DMS79 (cell line): Measurements from ENCODE around the gene INPP5D.
"Not testable (repeated sequence)": the region's sequence is repeated elsewhere in the genome, so short reads cannot be mapped to it uniquely, and the experiment has no call there.

Experiments
- DNase-seq: peaks from one replicate; lab custom pipeline; 2025; lab: John Stamatoyannopoulos, UW

Gene INPP5D

DNA sequence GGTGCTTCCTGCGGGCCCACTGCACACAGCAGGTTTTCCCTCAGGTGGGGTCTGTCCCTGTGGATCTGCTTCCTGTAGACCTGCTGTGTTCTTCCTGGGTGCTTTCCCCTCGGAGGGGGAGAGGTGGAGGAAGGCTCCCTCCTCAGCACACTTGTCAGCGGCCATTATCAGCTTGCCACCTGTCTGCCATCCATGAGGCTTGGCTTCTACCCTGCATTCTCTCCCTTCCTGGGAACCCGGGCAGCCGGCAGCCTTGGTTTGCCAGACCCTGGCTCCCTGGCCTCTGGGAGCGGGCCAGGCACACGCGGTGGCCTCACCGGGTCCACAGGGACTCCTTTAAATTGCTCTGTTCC, 58.5 kb downstream of the INPP5D start:
- no peak for DNase-seq

DNA sequence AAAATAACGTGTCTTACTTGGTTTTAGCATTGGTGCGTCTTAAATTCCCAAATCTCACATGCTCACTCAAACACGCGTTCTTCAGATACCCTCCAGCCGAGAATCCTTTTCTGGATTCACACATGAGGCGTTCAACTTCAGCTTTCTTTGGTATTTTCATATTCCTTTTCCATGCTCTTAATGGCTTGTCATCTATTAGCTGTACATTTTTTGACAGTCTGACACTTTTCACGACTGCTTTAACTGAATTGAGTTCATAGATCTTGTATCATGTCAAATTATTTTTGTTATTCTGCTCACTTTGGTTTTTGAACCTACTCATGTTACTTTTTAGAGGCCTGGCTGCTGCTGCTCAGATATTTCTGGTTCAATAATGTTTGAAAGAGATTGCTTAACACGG, 59.0 kb downstream of the INPP5D start:
- no peak for DNase-seq

DNA sequence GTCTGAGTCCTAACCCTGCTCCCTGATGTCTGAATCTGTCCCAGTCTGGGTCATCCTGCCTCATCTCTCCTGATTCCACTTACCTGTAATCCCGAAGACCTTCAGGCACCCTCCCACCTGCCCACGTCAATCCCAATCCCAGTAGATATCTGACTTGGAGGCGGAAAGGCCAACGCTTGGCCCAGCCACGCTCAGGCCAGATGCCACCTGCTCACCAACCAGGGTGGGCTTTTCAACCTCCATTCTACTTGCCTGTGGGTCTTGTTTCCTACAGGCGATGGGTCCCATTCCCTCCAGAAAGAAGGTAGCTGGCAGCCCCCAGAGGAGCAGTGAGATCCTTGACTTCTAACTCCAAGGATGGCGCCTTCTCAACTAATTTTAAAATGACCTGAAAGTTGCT, 59.7 kb downstream of the INPP5D start:
- DNase-seq: no peak

DNA sequence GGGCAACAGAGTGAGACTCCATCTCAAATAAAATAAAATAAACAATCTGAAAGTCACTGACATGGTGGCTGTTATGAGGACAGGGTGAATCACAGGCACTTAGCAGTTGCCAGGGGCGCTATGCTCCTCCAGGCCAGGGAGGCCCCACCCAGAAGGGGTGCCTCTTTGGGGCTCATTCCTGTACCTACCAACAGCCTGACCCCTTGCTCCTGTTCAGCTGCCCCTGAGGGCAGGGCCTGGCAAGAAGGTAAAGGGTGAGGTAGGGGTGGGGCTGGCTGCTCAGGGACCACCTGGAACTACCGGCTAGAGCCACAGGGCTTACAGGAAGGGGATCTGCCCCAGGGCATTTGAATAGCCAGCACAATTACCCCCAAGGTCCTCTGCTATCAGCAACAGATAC, 60.3 kb downstream of the INPP5D start:
- no peak for DNase-seq

DNA sequence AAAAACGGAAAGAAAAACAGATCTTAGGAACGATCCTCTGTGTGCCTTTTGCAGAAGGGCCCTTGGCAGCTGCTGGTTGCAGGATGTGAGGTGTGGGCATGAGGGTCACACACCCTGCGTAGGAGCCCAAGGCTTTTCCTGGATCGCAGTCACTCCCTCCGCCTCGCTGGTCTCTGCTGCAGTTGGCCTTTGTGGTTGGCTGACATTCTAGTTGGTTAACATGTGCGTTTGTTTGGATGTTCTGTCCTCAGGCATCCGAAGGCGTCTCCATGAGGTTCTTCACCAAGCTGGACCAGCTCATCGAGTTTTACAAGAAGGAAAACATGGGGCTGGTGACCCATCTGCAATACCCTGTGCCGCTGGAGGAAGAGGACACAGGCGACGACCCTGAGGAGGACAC, 61.7 kb downstream of the INPP5D start:
- no peak for DNase-seq

DNA sequence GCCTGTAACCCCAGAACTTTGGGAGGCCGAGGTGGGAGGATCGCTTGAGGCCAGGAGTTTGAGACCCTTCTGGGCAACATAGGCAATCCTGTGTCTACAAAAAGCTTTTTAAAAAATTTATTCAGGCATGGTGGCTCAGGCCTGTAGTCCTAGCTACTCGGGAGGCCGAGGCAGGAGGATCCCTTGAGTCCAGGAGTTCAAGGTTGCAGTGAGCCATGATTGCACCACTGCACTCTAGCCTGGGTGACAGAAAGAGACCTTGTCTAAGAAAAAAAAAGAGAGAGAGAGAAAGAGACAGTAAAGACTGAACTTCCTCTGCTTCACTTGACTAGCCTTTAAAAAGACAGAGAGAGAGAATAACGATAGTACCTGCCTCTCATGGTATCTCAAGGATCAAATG, 62.4 kb downstream of the INPP5D start:
- DNase-seq: no peak

DNA sequence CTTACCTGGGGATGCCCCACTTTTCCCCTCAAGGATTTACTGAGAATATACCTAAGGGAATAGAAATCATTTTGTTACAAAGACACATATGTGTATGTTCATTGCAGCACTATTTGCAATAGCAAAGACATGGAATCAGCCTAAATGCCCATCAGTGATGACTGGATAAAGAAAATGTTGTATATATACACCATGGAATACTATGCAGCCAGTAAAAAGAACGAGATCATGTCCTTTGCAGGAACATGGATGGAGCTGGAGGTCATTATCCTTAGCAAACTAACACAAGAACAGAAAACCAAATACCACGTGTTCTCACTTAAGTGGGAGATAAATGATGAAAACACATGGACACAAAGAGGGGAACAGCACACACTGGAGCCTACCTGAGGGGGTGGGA, 63.4 kb downstream of the INPP5D start:
- not testable (repeated sequence) for DNase-seq

DNA sequence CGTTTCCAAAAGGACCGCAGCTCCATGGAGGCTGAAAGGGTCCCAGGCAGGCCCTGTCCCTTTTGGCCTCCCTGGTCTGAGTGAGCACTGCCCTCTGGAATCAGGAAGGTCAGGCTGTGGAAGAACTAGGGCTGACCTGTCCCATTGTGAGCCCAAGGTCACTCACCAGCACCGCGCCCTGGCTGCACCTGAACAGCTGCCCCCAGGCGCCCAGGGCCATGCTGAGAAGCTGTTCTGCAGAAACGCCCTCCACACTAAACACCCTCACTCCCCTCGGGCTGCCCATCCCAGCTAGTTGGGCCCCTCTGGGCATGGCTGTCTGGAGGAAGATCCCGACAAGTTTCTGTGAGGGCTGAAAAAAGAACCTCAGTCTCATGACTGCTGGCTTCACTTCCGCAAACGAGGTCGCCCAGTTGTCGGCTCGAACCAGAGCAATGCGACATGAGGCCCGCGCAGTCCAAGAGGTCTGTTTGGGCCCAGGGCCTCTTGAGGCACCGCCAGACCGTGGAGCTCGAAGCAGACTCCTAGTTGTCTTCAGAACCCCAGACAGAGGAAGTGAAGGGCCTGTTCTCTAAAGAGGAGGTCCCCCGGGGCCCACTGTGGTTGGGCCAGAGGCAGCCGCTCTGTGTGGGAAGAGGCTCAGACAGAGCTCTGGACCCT, 64.4 kb downstream of the INPP5D start:
- DNase-seq: no peak

DNA sequence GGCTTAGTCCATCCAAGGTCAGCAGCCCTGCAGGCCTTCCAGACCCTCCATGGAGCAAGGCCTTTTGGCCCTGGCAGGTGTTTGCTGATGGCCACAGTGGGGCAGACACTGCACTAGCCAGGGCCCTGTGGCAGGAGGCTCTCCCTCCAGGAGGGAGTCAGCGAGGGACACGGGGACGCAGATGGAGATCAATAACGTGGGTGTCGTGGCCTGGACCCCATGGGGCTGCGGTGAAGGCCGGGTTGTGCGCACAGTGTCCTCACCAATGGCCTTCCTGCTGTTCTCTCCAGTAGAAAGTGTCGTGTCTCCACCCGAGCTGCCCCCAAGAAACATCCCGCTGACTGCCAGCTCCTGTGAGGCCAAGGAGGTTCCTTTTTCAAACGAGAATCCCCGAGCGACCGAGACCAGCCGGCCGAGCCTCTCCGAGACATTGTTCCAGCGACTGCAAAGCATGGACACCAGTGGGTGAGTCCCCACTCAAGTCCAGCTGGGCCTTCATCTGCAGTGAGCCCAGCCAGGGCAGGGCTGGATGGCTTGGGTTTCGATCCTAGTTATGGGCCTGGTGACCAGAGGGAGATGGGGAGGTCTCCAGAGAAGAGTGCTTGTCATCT, 65.4 kb downstream of the INPP5D start:
- no peak for DNase-seq

DNA sequence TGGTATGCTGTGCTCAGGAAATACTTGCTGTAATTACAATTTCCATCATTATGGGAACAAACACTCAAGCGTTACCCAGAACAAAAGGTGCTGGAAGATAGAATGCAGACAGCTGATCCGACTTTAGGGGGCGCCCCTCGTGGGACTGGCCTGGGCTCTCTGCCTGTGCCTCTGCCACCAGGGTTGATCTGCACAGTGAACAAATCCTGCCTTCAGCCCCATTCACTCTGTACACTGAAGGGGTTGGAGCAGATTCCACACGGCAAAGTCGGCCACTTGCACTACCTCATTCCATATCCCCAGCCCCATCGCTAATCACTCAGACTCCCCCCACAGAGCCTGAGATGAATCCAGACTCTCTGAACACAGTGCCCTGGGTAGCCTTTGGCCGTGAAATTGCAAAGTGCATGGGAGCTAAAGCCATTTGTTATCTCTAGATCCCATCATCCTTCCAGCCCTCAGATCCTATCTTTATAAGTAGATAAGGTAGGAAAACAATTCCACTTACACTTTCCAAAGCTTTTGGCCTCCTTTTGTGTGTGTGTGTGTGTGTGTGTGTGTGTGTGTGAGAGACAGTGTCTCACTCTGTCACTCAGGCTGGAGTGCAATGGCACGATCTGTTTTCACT, 69.3 kb downstream of the INPP5D start:
- no peak for DNase-seq

DNA sequence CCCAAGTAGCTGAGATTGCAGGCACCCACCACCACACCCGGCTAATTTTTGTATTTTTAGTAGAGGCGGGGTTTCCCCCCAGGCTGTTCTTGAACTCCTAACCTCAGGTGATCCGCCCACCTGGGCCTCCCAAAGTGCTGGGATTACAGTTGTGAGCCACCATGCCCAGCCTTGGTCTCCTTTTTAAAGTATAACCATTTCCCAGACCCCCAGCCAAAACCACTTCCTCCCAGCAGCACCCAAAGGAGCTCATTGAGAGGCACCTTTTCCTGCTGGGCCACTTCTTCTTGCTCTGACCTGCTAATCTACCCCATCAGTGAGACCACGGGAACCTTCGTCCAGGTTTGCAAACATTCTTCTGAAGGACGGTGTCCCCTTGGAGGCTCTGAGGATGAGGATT, 69.9 kb downstream of the INPP5D start:
- no peak for DNase-seq

DNA sequence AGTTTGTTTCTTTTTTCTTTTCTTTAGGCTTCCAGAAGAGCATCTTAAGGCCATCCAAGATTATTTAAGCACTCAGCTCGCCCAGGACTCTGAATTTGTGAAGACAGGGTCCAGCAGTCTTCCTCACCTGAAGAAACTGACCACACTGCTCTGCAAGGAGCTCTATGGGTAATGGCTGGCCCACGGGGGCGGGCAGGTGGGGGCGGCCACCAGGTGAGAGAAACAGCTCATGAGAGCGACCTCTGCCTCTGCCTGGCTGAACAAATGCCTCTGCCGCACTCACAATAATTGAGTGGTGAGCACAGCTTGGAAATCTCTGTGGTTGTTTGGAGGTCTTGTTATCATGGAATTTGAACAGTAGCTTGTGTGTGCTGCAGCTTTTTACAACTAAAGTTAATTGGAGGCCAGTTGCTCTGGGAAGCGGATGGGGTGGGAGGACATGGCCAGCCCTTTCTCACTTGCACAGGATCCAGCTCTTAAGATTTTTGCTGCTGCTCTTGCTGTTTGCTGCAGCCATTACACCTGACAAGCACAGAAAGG, 70.4 kb downstream of the INPP5D start:
- DNase-seq: no peak

DNA sequence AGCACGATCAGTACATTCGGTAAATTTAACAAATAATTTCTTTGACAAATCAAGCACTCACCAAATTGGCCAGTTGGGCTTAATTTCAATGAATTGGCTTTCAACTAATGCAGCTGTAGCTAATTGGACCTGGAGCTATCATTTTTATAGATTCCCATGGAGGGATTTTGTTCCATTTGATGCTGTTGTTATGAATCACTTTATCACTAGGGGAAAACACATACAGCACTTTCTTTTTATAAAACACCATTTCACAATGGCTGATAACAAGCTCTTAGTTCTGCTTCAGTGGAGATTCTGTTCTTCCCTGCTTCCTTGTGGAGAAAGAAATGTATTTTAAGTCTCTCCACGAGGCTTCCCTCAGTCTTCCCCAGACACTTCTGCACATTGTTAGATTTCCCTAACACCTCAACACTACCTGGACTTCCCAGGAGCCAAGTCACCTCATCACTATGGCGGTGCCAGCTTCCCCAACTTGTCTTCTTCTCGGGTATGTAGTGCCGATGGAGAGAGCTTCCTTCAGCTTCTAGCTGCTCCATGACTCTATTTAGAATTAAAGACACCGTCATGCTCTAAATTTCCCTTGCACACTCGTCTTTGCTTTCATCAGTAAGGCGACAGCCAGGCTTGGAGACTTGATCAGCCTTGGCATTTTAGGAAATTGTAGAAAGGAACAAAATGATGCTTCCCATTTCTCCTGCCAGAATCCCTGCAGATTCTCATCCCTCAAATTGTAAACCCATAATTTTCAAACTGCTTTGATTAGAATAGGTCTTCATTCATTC, 72.0 kb downstream of the INPP5D start:
- DNase-seq: no peak

DNA sequence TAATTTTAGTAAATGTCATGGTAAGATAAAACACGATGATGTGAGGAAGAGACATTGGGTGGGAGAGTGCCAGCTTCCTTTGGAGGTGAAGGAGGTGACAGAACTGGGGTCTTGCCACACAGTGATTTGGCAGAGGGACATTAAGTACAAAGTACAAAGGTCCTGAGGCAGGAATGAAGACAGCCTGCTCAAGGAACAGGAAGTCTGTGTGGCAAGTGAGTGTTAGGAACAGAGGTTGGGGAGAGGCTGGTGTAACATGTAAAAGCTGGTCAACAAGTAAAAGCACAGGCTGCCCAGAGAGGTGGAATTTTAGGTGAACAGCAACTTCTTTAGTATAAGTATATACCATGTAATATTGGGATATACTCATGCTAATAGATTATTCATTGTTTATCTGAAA, 73.1 kb downstream of the INPP5D start:
- DNase-seq: no peak

DNA sequence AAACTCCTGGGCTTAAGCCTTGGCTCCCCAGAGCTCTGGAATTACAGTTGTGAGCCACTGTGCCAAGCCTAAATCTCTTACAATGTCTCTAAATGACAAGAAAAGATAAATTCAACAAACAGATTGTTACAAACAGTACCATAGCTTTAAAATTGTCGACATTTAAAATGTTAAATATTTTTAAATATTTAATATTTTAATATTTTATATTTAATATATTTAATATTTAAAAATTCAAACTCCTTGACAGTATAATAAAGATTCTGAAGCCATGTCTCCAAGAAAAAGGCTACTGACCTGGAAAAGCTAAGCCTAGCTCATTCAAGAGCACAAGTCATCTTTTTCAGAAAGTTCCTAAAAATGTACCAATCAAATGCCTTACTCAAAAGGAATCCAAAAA, 75.3 kb downstream of the INPP5D start:
- DNase-seq: no peak

DNA sequence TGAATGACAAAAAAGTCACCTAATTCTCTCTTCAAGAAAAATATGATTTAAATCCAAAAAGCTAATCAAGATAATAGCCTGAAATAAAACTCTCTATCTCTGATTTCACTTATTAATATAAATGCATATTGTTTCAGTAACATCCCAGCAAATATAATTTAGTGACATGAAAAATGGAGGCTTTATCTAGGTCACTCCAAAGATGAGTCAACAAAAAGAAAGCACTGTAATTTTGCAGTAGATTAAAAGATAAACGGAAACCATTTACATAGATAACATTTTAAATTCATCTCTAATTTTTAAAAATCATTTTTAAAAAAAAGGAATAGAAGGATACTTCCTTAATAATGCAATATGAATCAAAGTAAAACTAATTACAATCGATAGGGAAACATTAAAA, 76.9 kb downstream of the INPP5D start:
- no peak for DNase-seq

DNA sequence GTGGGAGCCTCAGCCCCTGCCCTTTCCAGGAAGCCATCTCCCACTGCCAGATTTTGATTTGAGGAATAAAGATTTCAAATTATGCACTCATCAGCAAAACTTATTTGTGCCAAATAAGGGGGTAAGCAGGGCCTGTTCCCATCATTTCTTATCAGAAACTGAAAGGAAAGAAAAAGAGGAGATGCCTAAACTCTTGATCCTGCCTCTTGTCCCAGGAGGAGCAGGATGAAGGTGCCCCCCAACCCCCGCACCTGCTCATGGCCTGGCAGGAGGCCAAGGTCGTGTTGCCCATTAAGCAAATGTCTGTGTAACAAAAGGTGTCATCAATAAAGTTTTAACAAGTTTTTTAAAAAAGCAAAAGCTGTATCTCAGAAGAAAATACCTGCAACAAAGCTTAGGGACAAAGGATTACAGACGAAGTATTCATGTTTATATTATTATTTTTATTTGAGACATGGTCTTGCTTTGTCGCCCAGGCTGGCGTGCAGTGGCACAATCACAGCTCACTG, 80.0 kb downstream of the INPP5D start:
- no peak for DNase-seq

DNA sequence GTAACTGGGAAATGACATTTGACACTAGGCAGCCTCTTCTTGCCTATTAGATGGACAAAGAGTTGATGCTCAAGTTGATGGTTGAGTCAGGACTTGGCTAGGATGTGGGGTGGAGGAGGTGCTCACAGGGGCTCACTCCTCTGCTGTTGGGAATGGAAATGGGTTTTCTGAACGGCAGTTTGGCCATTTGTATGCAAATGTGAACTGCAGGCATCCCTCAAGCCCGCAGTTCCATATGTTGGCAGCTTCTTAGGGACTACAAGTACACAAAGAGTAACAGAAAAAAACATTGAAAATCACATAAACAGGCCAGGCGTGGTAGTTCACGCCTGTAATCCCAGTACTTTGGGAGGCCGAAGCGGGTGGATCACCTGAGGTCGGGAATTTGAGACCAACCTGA, 80.8 kb downstream of the INPP5D start:
- DNase-seq: no peak

DNA sequence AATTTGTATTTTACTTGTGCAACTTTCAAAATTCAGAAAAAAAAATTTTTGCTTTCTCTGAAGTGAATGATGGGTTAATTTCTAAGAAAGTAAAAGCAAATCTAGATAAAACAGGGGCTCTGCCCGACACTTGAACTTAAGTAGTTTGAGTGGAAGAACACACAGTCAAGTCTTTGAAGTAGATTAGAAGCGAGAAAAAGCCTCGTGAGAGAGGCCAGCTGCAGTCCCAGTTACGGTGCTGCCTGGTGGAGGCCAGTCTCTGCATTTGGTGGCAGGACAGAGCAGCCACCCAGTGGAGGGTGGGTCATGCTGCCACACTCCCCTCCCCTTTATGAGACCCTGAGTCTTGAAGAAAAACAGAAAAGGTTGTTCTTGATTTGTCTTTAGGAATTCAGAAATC, 81.8 kb downstream of the INPP5D start:
- DNase-seq: no peak

DNA sequence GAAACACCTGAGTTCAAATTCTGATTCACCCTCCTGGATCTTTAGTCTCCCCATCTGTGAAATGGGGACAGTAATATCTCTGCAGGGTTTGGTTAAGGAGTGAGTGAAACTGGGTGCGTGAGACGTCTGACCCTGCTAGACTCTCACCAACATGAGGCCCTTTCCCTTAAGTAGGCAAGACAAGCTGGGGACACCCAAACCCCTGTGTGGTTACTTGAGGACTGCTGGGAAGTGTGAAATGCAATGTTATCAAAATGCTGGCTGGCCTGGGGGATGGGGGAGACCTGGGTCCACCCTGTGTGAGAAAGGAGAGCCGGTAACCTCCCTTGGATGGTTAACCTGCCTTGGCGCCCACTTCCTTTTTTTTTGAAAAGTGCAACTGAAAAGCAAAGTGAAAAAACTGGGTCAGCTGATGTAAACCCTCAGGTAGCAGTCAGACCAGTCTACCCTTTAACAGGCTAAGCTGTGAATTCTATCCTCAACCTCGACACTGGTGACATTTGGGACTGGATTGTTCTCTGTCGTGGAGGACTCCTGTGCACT, 82.3 kb downstream of the INPP5D start:
- DNase-seq: no peak

DNA sequence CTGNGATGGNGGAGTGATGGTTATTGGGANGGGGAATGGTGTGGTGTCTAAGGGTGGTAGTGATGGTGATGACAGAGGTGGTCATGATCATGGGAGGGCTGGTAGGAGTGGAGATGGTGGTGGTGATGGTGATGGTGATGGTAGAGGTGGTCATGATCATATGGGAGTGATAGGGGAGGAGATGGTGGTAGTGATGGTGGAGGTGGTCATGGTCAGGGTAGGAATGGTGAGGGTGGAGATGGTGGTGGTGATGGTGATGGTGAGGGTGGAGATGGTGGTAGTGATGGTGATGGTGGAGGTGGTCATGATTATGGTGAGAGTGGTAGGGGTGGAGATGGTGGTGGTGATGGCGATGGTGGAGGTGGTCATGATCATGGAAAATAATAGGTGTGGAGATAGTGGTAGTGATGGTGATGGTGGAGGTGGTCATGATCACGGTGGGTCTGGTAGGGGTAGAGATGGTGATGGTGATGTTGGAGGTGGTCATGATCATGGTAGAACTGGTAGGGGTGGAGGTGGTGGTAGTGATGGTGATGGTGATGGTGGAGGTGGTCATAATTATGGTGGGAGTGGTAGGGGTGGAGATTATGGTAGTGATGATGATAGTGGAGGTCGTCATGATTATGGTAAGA, 83.7 kb downstream of the INPP5D start:
- no peak for DNase-seq

DNA sequence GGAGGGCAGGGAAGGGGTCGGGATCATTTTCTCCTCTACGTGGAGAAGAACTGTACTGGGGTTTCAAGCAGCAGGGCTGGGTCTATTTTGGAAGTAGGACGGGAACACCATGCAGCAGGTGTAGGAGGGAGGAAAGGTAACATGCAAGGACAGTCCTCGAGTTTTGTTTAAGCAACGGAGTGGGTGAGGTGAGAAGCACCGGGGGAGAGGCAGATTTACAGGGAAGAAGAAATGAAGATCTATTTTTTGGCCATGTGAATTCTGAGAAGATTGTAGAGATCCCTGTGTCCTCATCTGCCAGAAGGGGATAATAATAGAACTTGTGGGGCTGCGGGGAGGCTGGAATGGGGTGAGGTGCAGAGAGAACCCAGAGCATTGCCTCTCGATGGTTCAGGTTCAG, 85.6 kb downstream of the INPP5D start:
- DNase-seq: no peak
